HG02852 (cell line): ENCODE measurements around the gene FHOD1.

ENCODE experiments used
- ATAC-seq: cut with Tn5 transposase; IDR thresholded peaks from one replicate; pipeline ENCODE4 v1.9.1; 2021; ENCODE audit warnings: mild to moderate bottlenecking, moderate library complexity; ENCODE audit not compliant: unreplicated experiment

The FHOD1 gene

DNA sequence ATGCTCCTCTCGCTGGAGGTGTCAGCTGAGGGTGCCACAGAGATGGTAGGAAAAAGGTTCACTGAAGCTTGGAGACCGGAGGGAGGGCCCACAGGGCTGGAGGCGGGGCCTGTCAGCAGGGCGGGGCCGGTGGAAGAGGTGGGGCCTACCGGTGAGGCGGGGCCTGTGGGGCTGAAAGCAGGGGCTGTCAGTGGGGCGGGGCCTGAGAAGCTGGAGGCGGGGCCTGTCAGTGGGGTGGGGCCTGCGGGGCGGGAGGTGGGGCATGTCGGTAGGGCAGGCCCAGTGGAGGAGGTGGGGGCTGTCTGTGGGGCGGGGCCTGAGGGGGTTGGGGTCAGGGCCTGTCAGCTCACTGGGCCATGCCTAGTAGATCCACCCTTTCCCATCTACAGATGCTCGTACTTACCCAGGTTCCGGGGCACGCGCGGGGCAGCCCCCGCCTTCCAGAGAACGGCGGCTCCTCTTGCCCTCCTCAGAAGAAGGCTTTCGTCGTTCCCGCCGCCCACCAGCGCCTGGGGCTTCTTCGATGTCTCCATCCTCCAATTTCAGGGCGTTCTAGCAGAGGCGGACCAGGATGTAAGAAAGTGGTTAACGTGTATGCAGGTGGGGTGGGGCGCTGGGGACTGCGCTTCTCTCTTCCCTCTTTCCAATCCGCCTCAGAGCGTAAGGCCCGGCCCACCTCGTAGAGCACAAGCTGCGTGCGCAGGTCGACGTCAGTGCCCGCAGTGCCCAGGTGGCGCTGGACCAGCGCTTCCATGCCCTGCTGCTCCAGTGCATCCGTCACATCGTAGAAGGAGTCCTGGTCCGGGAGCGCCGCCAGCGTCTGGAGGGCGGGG, 10.5 kb downstream of the FHOD1 start:
- no peak for ATAC-seq

DNA sequence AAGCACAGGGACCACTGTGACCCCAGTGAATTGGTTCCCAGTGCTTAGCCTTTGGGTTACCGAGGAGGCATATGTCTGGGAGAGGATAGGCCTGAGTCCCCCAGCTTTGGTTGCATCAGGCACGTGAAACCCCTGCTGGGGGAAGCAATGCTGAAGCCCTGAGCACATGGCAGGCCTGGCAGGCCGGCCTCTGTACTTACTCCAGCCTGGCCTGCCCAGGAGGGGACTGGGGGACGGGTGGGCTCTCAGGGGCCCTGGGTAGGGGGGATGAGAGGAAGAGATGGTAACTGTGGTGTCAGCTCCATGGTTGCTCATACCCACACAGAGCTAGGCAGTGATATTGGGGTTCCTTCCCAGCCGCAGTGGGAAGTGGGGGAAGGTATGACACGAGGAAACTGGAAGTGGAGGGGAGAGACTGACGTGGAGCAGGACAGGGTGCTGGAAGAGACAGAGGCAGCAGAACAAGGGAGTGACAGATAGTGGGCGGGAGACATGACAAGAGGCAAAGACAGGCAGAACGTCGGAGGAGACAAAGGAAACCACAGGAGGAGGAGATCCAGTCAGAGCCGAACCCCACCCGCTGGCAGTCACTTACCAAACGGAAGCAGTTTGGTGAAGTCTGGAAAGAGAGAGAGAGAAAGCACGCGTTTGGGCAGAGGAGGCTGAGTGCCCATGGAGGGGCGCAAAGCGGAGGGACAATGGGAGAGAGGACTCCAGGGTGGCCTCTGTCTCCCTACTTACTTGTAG, 11.3 kb downstream of the FHOD1 start:
- no peak for ATAC-seq

DNA sequence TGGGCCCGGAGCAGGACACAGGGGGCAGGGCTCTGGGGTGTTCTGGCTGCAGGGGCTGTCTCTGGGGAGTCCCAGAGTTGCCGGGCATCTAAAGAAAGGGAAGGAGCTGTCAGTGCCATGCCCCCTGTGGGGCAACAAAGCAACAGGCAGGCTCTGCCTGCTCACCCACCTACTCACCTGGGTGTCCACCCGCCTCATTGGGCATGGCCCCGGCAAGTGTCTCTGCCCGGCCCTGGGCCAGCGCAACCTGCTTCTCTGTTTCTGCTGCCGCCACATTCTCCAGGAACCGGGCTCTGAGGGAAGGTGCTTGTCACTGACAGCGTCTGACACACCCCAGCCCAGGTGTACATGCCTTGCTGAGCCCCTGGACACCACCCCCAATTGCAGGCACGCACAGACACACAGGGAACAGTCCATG, 13.1 kb downstream of the FHOD1 start:
- ATAC-seq = no peak

DNA sequence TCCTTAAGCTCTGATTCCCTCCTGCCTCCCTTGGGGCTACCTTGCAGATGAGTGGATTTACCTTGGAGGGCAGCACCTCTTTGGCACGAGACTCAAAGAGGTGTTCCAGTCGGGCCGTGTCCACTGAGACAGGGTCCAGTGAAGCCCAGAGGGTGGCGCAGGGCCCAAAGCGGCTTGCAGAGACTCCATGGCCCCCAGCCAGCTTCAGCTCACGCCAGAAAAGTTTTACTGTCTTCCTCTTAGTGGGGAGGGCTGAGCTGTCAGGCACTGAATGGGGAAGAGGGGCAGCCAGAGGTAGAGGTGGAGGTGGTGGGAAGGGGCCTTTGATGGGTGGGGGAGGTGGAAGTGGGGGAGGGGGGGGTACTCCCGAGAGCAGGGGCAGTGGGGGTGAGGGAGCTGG, 13.7 kb downstream of the FHOD1 start:
- no peak for ATAC-seq

DNA sequence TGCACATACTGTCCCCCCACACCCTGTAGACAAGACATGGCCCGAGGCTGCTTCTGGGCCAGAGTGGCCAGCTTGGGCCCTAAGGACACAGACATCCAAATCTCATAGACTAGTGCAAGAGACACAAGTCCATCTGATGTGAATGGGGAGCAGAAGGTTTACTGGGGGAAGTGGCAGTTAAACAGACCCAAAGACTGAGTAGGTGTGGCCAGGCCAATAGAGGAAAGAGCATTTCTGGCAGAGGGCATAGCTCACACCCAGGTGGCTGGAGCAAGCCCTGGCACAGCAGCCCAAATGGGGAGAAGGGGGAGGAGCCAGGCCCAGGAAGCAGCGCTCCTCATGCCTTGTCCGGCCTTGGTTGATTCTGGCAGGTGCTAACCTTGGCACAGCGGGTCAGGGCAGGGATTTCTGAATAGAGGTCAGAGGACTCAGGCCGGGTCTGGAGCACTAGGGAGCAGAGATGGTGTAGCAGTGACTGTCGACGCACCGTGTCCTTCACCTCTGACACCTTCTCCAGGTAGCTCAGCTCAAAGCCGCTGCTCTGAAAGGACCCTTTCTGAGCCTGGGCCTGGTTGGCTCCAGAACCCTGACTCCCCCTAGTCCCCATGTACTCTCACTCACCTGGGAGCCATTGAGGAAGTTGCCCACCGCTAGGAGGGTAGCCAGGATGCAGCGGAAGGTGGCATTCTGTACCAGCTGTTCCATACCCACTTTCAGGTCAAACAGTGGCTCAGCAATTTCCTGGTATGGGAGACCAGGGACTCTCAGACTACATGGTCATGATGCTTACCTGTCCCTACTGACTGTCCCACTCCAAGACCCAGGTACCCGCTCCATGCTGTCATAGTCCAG, 16.2 kb downstream of the FHOD1 start:
- no peak for ATAC-seq

DNA sequence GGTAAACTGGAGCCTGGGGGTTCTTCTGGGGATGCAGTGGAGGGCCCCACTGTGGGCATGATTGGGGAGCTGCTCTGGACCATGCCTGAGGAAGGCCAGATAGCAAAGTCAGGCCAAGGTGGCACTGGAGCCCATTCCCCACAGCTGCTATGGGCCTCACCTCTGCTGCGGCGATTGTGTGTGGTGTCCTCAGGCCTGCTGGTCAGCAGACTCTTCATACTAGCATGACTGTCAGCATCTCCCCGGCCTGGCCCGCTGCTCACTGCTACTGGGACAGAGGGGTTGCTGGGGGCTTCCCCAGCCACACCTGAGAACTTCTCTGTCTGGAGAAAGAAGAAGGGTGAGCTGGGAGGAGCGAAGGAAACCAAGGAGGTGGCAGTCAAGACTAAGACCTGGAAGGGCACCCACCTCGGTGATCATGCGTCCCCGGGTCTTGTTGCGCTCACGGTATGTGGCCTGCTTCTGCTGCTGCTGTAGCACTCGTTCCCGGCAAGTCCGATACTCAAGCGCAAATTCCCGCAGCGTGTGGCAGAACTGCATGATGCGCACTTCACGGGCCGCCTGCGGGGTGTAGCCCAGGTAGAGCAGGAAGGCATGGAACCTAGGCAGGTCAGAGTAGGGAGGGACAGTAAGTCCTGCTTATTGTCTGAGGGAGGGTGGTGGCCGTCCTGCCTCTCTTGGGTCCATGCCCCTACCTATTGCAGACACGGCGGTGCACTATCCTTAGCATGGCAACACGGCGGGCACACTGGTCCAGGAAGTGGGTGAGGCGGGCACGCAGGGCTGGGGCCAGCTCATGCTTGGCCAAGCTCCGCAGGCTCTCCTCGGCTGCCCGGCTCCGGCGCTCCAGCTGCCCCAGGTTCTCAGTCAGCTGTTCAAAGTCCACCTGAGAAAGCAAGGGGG, 17.1 kb downstream of the FHOD1 start:
- ATAC-seq = no peak

DNA sequence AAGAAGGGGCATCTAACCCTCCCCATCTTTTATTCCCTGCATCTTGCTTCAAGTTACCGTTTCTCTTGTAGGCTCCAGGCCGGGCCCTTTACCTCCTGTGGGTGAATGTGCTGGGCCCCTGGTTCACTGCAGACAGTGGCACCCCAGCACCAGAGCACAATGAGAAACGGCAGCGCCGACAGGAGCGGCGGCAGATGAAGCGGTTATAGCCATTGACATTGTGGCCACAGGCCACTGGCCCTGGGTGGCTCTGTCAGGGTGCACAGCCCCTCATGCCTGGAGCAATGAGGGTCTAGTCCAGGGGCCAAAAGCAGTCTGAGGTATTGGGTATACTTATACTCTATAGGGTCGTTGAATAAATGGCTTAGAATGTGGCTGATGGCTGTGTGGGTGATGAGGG, 18.4 kb downstream of the FHOD1 start:
- ATAC-seq = no peak

DNA sequence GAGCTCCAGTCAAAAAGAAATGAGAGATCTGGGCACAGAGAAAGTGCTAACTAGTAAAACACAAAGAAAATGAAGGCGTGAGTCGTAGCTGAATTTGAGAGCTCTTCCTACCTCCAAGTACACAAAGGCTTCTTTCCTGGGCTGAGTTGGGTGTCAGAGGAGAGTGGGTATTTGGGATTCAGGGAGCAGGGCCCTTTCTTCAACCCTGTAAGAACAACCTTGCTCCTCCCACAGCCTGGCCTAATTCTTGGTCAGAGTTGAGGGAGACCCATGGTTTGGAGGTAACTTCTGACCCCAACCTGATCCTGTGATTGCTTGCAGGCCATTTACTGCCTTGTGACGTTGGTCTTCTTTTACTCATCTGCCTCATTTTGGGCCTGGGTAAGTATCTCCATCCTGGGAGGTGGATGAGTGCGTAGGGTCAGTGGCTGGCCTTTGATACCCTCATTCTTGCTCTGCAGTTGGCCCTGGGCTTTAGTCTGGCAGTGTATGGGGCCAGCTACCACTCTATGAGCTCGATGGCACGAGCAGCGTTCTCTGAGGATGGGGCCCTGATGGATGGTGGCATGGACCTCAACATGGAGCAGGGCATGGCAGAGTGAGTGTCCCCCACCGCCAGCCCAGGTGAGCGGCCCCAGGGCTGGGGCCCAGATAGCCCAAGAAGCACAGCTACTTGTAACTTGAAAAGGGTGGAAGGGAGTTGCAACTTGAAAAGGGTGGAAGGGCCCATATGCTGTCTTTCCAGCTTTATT, 19.1 kb downstream of the FHOD1 start:
- ATAC-seq = no peak

DNA sequence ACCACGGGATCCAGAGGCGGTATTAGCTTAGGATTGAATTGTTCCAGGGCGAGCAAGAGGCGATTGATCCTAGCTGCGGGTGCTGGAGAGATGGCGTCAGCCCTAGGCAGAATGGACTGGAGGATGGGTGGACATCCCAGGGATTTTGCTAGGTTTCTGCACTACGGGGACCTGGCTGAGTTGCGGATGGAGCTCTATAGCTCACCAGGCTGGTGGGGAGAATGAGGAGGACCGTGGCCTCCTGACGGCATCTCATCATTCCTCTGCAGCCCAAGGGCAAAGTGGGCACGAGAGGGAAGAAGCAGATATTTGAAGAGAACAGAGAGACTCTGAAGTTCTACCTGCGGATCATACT, 19.7 kb downstream of the FHOD1 start:
- ATAC-seq = no peak

DNA sequence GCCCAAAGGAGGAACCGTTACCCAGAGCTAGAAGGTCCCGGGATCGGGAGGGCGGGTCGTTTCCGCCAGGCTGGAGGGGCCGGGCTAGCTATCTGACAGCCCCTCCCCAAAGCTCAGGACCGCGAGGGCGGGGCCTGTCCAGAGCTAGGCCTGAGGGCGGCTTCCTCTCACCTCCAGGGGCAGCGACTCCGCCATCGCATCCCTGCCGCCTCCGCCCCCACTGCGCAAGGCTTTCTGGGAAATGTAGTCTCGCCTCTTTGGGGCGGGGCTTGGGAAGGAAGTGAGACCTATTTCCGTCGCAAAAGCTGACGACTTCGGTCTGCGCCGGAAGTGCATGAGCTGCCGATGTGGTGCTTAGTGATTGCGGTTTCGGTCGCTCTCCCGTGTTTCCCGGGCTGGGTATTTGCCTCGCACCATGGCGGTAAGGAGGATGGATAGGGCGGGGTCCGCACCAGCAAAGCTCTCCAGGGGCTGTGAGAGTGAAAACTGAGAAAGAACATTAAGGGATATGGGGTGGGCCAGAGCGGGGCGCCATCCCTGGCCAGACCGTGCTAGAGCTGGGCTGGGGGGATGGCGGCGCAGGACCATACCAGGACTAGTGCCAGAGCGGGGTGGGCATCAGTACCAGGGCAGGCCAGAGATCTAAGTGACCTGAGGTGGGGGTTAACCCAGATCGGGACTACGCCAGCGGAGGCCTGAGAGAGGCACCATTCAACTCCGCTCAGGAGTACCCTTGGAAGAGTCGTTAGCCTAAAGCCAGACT, 20.3 kb downstream of the FHOD1 start, which contains the start of gene TMEM208:
Gene TMEM208, plus strand, starts transcription at position 327 of the 763 bp plus-strand sequence. Its CDS starts 89 bp downstream, at position 416.
- ATAC-seq = peak; percentile 93

DNA sequence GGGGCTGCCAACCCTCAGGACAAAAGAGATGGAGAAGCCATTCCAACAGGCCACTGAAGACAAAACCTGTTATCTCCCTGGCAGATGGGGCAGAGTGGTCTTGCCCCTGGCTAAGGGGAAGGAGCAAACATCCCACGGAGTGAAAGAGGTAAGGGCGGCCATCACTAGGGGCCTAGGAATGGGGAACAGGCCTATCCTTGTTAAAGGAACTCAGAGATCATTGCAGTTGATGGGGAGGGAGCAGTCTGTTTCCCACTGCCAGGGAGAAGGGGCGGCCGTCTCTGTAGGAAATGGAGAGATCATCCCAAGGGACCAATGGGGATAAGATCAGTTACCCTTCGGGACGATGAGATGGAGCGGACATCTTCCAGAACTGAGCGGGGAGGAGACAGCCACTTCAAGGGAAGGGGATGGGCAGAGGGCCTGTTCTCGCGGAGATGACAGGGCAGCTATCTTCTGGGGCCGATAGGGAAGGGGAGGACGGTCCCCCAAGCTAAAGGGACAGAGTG, 20.9 kb downstream of the FHOD1 start:
- ATAC-seq = no peak

DNA sequence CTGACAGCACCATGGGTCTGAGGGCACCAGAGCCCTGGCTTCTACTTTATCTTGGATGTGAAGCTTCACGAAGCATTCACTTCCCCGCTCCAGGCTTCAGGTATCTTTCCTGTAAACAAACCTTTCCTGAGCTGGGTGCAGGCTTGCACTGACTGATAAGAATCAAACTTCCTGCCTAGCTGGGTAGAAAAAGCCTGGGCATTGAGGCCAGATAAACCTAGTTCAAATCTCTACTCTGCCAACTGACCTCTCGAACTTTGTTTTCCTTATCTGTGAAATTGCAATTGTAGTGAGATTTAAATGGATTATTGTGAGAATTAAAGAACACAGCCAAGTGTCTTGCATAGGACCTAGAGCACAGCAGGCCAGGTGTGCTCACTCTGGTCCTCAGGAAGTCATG, 23.3 kb downstream of the FHOD1 start:
- ATAC-seq = no peak

DNA sequence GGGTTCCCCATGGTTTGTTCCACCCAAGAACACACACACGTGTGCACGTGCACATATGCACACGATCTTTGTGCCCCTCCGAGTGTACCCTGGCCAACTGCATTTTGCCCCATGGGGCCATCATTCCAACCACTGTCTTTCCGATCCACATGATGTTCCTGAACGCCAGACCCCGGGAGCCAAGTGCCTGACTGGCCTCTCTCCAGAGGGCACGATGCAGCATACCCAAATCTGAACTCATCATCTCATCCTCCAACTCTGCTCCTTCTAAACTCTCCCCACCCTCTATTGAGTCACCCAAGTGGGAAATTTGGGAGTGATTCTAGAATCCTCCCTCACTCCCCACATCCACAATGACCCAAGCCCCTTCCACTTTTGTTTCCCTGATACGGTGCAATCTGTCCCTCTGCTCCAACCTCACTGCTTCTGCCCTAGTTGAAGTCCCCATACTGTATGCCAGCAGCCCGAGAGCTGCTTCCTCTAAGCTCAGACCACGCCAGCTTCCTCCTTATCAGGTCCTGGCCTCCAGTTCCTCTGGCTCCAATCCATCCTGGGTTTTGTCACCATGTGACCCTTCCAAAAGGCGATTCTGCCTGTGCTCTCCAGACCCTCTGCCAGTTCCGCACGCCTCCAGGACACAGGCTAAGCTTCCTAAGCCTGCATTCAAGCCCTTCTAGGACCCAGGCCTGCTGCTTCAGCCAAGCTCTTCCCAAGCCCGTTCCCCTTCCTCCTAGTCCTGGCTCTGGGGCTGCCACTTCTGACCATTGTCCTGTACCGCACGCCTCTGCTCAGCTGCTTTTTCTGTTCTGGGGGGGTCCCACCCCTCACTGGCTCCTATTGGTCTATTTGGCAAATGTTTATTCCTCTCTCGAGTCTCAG, 30.4 kb downstream of the FHOD1 start:
- ATAC-seq = no peak

DNA sequence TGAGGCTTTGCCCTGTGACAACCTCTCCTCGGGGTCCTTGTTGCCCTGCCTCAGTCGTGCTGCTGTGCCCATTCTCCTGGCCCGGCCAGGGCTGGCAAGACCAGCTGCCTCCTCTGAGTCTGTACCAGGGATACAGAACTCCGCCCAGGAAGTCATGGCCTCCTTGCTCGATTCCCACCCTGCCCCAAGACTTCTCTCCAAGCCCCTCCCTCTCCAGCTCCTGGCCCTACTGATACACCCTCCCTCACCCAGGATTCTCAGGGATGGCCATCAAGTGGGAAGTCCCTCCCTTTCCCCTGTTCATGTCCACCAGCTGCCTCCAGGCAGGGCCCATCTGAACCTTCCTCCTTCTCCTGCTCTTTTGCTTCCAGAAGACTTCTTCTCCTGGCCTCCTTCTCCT, 31.6 kb downstream of the FHOD1 start:
- ATAC-seq = no peak

DNA sequence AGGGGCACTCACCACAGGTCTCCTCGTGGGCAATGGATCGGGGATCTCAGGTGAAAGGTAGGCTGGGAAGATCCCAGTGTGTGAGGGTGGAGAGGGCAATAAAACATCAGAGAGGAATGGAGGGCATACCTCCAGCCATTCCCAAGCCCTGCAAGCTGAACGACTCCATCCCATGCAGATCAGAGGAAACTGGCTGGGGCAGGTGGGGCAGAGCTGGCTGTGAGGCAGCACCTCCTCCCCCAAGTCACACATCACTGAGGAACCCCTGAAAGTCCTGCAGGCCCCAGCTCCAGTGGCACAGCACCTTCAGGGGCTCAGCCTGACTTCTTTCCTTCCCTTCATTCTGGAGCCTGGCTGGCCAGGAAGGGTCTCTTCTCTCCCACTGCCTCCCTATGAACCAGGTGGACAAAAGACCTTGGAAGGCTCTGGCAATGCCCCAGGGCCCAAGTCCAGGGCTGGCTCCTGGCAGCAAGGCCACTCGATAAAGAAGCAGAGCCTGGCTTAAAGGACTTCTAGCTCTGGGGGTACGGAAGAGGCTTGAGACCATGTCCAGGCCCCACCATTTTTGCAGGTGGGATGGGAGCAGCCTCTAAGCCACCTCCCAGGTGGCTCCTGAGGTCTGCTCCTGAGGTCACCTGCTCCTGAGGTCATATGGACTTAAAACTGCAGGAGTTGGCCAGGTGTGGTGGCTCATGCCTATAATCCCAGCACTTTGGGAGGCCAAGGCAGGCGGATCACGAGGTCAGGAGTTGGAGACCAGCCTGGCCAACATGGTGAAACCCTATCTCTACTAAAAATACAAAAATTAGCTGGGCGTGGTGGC, 33.9 kb downstream of the FHOD1 start:
- ATAC-seq = no peak

DNA sequence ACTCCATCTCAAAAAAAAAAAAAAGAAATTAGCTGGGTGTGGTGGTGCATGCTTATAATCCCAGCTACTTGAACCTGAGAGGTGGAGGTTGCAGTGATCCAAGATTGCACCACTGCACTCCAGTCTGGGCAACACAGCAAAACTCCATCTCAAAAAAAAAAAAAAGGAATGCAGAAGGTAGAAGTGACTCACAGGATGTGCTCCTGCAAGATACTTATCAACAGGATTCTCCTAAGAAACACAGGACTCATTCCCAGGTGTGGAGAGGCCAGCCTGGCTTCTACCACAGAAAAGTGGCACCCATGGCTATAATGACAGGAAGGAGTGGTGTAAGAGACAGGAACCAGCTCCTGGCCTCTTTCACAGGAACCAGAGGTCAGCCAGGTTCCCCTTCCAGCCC, 34.5 kb downstream of the FHOD1 start:
- no peak for ATAC-seq

DNA sequence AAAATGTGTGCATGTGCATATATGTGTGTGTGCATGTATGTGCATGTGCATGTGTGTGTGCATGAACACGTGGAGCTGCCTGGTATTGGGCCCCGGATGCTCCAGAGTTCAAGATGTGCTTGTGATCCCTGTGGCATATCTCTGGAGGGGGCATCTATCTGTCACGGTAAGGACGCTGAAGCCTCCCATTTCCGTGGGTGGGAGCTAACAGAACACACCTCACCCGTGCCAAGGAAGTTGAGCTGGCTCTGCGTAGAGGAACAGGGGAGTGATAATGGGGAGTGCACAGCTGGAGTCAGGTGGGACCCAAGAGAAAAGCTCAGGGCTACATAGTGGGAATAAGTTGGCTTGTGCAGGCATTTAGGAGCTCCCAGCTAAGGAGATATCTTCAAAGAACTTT, 35.6 kb downstream of the FHOD1 start:
- no peak for ATAC-seq
